Measurements from ENCODE around the gene DPYD.

Gene DPYD

GRCh38 chr1:97783751-97784150, 137.1 kb downstream of the DPYD start:
- no peak for DNase-seq

- DNase-seq: no peak
Measured at GRCh38 chr1:97781762-97782337, 139.0 kb downstream of the DPYD start.

- no peak for DNase-seq
Measured at GRCh38 chr1:97780884-97781283, 139.9 kb downstream of the DPYD start.

GRCh38 chr1:97778718-97779117, 142.1 kb downstream of the DPYD start:
- DNase-seq: no peak

GRCh38 chr1:97770376-97770775, 150.5 kb downstream of the DPYD start:
- no peak for DNase-seq

GRCh38 chr1:97767381-97767780, 153.5 kb downstream of the DPYD start:
- no peak for DNase-seq

GRCh38 chr1:97764991-97765390, 155.8 kb downstream of the DPYD start:
- no peak for DNase-seq

GRCh38 chr1:97761637-97762036, 159.2 kb downstream of the DPYD start:
- DNase-seq: no peak

- DNase-seq: no peak
Measured at GRCh38 chr1:97759078-97759477, 161.8 kb downstream of the DPYD start.

GRCh38 chr1:97758541-97759057, 162.2 kb downstream of the DPYD start:
- DNase-seq: no peak

- no peak for DNase-seq
Measured at GRCh38 chr1:97745912-97746311, 174.9 kb downstream of the DPYD start.

GRCh38 chr1:97744977-97745376, 175.9 kb downstream of the DPYD start:
- no peak for DNase-seq

- DNase-seq: no peak
Measured at GRCh38 chr1:97743129-97743528, 177.7 kb downstream of the DPYD start.

- DNase-seq: no peak
Measured at GRCh38 chr1:97740891-97741290, 179.9 kb downstream of the DPYD start.

- DNase-seq: no peak
Measured at GRCh38 chr1:97739596-97740103, 181.2 kb downstream of the DPYD start.

- DNase-seq: no peak
Measured at GRCh38 chr1:97738270-97738669, 182.6 kb downstream of the DPYD start.

- no peak for DNase-seq
Measured at GRCh38 chr1:97730271-97730670, 190.6 kb downstream of the DPYD start.

- no peak for DNase-seq
Measured at GRCh38 chr1:97728436-97728835, 192.4 kb downstream of the DPYD start.

GRCh38 chr1:97727029-97727428, 193.8 kb downstream of the DPYD start:
- DNase-seq: no peak

GRCh38 chr1:97726386-97726785, 194.4 kb downstream of the DPYD start:
- DNase-seq: no peak

GRCh38 chr1:97721221-97721620, 199.6 kb downstream of the DPYD start:
- DNase-seq: no peak

- DNase-seq: no peak
Measured at GRCh38 chr1:97712980-97713379, 207.9 kb downstream of the DPYD start.

GRCh38 chr1:97711858-97712257, 209.0 kb downstream of the DPYD start:
- DNase-seq: no peak

- DNase-seq: no peak
Measured at GRCh38 chr1:97693601-97694000, 227.2 kb downstream of the DPYD start.

GRCh38 chr1:97691325-97691724, 229.5 kb downstream of the DPYD start:
- DNase-seq: no peak
